Lower lobe of right lung (tissue), 2 donors: ENCODE measurements around the gene PRPF38B. TPM values are rescaled to one million over a fixed set of nuclear protein-coding genes. Genes with fewer than 3 reads are reported as not detected.
"Not testable (repeated sequence)": the region's sequence is repeated elsewhere in the genome, so short reads cannot be mapped to it uniquely, and the experiment has no call there.

Experiments
- ATAC-seq, 2 donors: fragments of 200-7000 bp; cut with Tn5 transposase; one replicate each; pipeline ENCODE4 v1.9.1; 2020 to 2022; ENCODE audit warnings: mild to moderate bottlenecking in 2 of 2, moderate library complexity in 2 of 2
- DNase-seq: peaks from one replicate; pipeline ENCODE4 v3.0.0-alpha.2; 2020
- H3K27ac ChIP-seq: fragments of 200-600 bp; one replicate; pipeline ENCODE4 v1.8.0; 2022
- H3K27me3 ChIP-seq: fragments of 200-600 bp; one replicate; pipeline ENCODE4 v1.8.0; 2022; ENCODE audit warnings: low read depth
- H3K36me3 ChIP-seq: fragments of 200-600 bp; one replicate; pipeline ENCODE4 v1.8.0; 2022; ENCODE audit warnings: mild to moderate bottlenecking
- H3K4me1 ChIP-seq: fragments of 200-600 bp; one replicate; pipeline ENCODE4 v1.8.0; 2022
- H3K4me3 ChIP-seq: fragments of 200-600 bp; one replicate; pipeline ENCODE4 v1.8.0; 2022; ENCODE audit warnings: mild to moderate bottlenecking
- H3K9me3 ChIP-seq: fragments of 200-600 bp; one replicate; pipeline ENCODE4 v1.8.0; 2022
- CTCF ChIP-seq: fragments of 200-600 bp; IDR thresholded peaks from one replicate; pipeline ENCODE4 v1.8.0; 2022; ENCODE audit warnings: antibody characterized with exemption, mild to moderate bottlenecking
- intact Hi-C: fragments of 100-400 bp; cut with DNase I; formaldehyde crosslinking; loops from one replicate; pipeline ENCODE4 v1.11.0; 2022
- total RNA-seq: library from RNA; stranded (reverse); fragmentation: NEBNext Ultra II Directional; extraction: Animal tissue kit (Norgen Biotek cat#: 25700); gene quantifications from one replicate; pipeline ENCODE4 v1.2.1, GENCODE V29; 2021
- donor health status: DM: no; HTN: yes; CAD: no; lungs with severe emphysema.

Gene PRPF38B
- total RNA-seq, 1 donor from 2014 or later: 41.0 TPM

- DNase-seq: no peak
- Histone ChIP-seq H3K36me3 (no peaks in the 10 kb centered on the region), H3K9me3 (no peaks in the 10 kb centered on the region), H3K27ac (no peak overlapping the region), H3K4me1 (no peaks in the 10 kb centered on the region), H3K27me3 (no peaks in the 10 kb centered on the region), H3K4me3 (no peak overlapping the region)
- no peak for TF ChIP-seq CTCF
- ATAC-seq: no peak
- intact Hi-C loops: no loop called here
Measured at GRCh38 chr1:108664481-108664880, 27.6 kb upstream of the PRPF38B start.

GRCh38 chr1:108665067-108665466 lies 27.0 kb upstream of the PRPF38B start:
- Histone ChIP-seq H3K9me3 (no peaks in the 10 kb centered on the region), H3K36me3 (no peaks in the 10 kb centered on the region), H3K4me3 (no peak overlapping the region), H3K27me3 (no peaks in the 10 kb centered on the region), H3K27ac (no peak overlapping the region), H3K4me1 (no peaks in the 10 kb centered on the region)
- no peak for TF ChIP-seq CTCF
- ATAC-seq: no peak
- intact Hi-C loops: no loop called here
- no peak for DNase-seq

- Histone ChIP-seq H3K4me1 (no peaks in the 10 kb centered on the region), H3K4me3 (no peak overlapping the region), H3K9me3 (no peaks in the 10 kb centered on the region), H3K27ac (no peak overlapping the region), H3K36me3 (no peaks in the 10 kb centered on the region), H3K27me3 (no peaks in the 10 kb centered on the region)
- ATAC-seq: no peak
- DNase-seq: no peak
- TF ChIP-seq CTCF: no peak
- intact Hi-C loops: no loop called here
Measured at GRCh38 chr1:108665771-108666170, 26.3 kb upstream of the PRPF38B start.

GRCh38 chr1:108667422-108667821 lies 24.7 kb upstream of the PRPF38B start:
- H3K27ac ChIP-seq, DNase-seq, intact Hi-C loops, ATAC-seq, H3K36me3 ChIP-seq, H3K9me3 ChIP-seq, H3K4me1 ChIP-seq, H3K27me3 ChIP-seq, H3K4me3 ChIP-seq: not testable (repeated sequence)

DNA sequence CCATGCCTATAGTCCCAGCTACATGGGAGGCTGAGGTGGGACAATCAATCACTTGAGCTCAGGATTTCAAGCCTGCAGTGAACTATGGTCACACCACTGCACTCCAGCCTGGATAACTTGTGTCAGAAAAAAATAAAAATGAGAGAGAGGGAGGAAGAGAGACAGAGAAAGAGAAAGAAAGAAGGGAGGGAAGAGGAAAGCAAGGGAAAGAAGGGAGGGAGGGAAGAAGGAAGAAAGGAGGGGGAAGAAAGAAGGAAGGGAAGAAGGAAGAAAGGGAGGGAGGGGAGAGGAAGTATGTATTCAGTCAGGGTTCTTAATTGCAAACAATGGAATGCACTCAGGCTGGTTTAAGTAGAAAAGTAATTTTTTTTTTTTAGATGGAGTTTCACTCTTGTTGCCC lies 23.3 kb upstream of the PRPF38B start:
- Histone ChIP-seq H3K27ac (no peak overlapping the region), H3K36me3 (no peaks in the 10 kb centered on the region), H3K27me3 (no peaks in the 10 kb centered on the region), H3K4me1 (no peaks in the 10 kb centered on the region), H3K9me3 (no peaks in the 10 kb centered on the region), H3K4me3 (no peak overlapping the region)
- DNase-seq (no peak), ATAC-seq (no peak)
- TF ChIP-seq CTCF: no peak
- intact Hi-C loops: no loop called here

- no peaks in the 10 kb centered on the region for H3K36me3 ChIP-seq
- H3K27ac ChIP-seq: no peak overlapping the region
- ATAC-seq (no peak), DNase-seq (no peak)
- no peaks in the 10 kb centered on the region for H3K9me3 ChIP-seq
- intact Hi-C loops: no loop called here
- no peaks in the 10 kb centered on the region for H3K27me3 ChIP-seq
- no peak overlapping the region for H3K4me3 ChIP-seq
- TF ChIP-seq CTCF: no peak
- no peaks in the 10 kb centered on the region for H3K4me1 ChIP-seq
Measured at GRCh38 chr1:108669679-108670078, 22.4 kb upstream of the PRPF38B start.
